ENCODE measurements around the gene PTPRK. TPM values are rescaled to one million over a fixed set of nuclear protein-coding genes. Genes with fewer than 3 reads are reported as not detected.

The PTPRK gene
- total RNA-seq, 1 experiment from 2014 or later = 265 TPM

DNA sequence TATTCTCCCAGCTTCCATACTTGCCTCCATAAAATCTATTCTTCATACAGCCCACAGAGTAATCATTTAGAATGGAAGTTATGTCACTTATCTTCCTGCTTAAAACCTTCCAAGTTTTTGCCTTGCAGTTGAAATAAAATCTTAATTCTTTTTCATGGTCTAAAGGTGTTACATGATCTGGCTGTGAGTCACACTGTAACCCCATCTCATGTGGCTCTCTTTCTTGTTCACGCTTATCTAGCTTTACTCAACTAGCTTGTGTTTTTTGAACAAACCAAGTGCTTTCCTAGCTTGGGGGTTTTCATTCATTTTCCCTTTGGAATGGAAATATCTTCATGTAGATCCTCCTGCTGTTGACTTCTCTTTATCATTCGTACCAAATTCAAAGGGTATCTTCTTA, 596.0 kb downstream of the PTPRK start:
- H3K4me3 Mint-ChIP-seq (ENCODE audit: low read depth, unreplicated experiment) = no peak overlapping the region
- H3K4me1 Mint-ChIP-seq (ENCODE audit: low read depth, unreplicated experiment) = peaks cover 12% of the 10 kb centered on the region
- no peaks in the 10 kb centered on the region for H3K27me3 Mint-ChIP-seq (ENCODE audit: unreplicated experiment)
- no TSS peak for BruUV-seq (replicated peaks)
- H3K9me3 Mint-ChIP-seq (ENCODE audit: low read depth, unreplicated experiment) = peaks cover 8% of the 10 kb centered on the region
- H3K36me3 Mint-ChIP-seq (ENCODE audit: insufficient read depth, unreplicated experiment) = no peaks in the 10 kb centered on the region
- intact Hi-C loops (cut with micrococcal nuclease; ENCODE audit: unreplicated experiment) = no loop called here
- no peak overlapping the region for H3K27ac Mint-ChIP-seq (ENCODE audit: unreplicated experiment)
- no peak for TF ChIP-seq CTCF (IDR thresholded peaks at IDR 0.05; ENCODE audit: unreplicated experiment)
- CTCF ChIA-PET = no interaction called here
- DNase-seq = no peak

- TF ChIP-seq CTCF (IDR thresholded peaks at IDR 0.05; ENCODE audit: unreplicated experiment) = no peak
- no peak overlapping the region for H3K4me3 Mint-ChIP-seq (ENCODE audit: low read depth, unreplicated experiment)
- no peaks in the 10 kb centered on the region for H3K27me3 Mint-ChIP-seq (ENCODE audit: unreplicated experiment)
- no peak for DNase-seq
- H3K4me1 Mint-ChIP-seq (ENCODE audit: low read depth, unreplicated experiment) = peaks cover 12% of the 10 kb centered on the region
- intact Hi-C loops (cut with micrococcal nuclease; ENCODE audit: unreplicated experiment) = no loop called here
- CTCF ChIA-PET = no interaction called here
- H3K36me3 Mint-ChIP-seq (ENCODE audit: insufficient read depth, unreplicated experiment) = no peaks in the 10 kb centered on the region
- no TSS peak for BruUV-seq (replicated peaks)
- no peak overlapping the region for H3K27ac Mint-ChIP-seq (ENCODE audit: unreplicated experiment)
- H3K9me3 Mint-ChIP-seq (ENCODE audit: low read depth, unreplicated experiment) = peaks cover 7% of the 10 kb centered on the region
Observed at GRCh38 chr6:127924031-127924430, 596.4 kb downstream of the PTPRK start.

- Mint-ChIP-seq H3K27ac (ENCODE audit: unreplicated experiment) (no peak overlapping the region), H3K36me3 (ENCODE audit: insufficient read depth, unreplicated experiment) (no peaks in the 10 kb centered on the region), H3K4me3 (ENCODE audit: low read depth, unreplicated experiment) (no peak overlapping the region), H3K27me3 (ENCODE audit: unreplicated experiment) (no peaks in the 10 kb centered on the region), H3K9me3 (ENCODE audit: low read depth, unreplicated experiment) (peaks cover 2% of the 10 kb centered on the region), H3K4me1 (ENCODE audit: low read depth, unreplicated experiment) (peaks cover 12% of the 10 kb centered on the region)
- no TSS peak for BruUV-seq (replicated peaks)
- intact Hi-C loops (cut with micrococcal nuclease; ENCODE audit: unreplicated experiment) = no loop called here
- DNase-seq = no peak
- CTCF ChIA-PET = no interaction called here
- TF ChIP-seq CTCF (IDR thresholded peaks at IDR 0.05; ENCODE audit: unreplicated experiment) = no peak
Observed at GRCh38 chr6:127923135-127923534, 597.3 kb downstream of the PTPRK start.

DNA sequence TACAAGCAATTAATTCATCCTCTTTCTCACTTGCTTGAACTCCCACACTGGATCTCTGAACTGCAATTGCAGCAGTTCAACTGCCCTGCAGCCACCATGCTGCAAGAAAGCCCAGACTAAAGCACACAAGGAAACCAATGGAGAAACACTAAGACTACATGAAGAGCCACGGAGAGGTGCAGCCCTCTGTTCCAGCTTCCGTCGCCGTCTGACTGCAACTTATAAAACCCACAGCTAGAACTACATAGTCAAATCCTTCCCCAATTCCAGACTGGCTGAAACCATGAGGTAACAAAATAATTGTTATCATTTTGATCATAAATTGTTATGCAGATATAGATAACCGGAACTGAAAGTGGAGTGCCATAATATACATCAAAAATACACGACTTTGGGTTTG, 598.4 kb downstream of the PTPRK start:
- intact Hi-C loops (cut with micrococcal nuclease; ENCODE audit: unreplicated experiment) = no loop called here
- no TSS peak for BruUV-seq (replicated peaks)
- H3K9me3 Mint-ChIP-seq (ENCODE audit: low read depth, unreplicated experiment) = peaks cover 2% of the 10 kb centered on the region
- H3K27me3 Mint-ChIP-seq (ENCODE audit: unreplicated experiment) = no peaks in the 10 kb centered on the region
- no peak overlapping the region for H3K27ac Mint-ChIP-seq (ENCODE audit: unreplicated experiment)
- no peak overlapping the region for H3K4me3 Mint-ChIP-seq (ENCODE audit: low read depth, unreplicated experiment)
- H3K36me3 Mint-ChIP-seq (ENCODE audit: insufficient read depth, unreplicated experiment) = no peaks in the 10 kb centered on the region
- CTCF ChIA-PET = no interaction called here
- H3K4me1 Mint-ChIP-seq (ENCODE audit: low read depth, unreplicated experiment) = peaks cover 12% of the 10 kb centered on the region
- DNase-seq = no peak
- TF ChIP-seq CTCF (IDR thresholded peaks at IDR 0.05; ENCODE audit: unreplicated experiment) = no peak

DNA sequence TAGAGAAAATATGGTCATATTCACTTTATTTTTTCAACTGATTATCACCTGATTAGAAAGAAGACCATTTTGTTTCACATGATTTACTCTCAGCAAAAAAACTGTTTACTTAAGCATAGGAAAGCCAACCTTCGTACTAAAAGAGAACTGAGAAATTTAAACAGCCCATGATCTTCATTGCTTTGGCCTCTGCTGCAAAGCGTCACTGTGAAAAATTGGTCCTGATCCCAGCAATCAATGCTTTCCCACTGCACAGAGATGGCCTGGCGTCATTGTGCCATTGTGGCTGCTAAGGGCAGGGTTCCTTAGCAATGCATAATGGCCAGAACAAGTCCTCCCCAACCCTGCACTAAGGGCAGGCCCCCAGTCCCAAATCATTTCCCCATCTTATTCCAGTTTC, 599.6 kb downstream of the PTPRK start:
- CTCF ChIA-PET = no interaction called here
- Mint-ChIP-seq H3K4me3 (ENCODE audit: low read depth, unreplicated experiment) (no peak overlapping the region), H3K27ac (ENCODE audit: unreplicated experiment) (no peak overlapping the region)

More for the DNA sequence above, 599.6 kb downstream of the PTPRK start:
- Mint-ChIP-seq H3K36me3 (ENCODE audit: insufficient read depth, unreplicated experiment) (no peaks in the 10 kb centered on the region), H3K27me3 (ENCODE audit: unreplicated experiment) (no peaks in the 10 kb centered on the region), H3K4me1 (ENCODE audit: low read depth, unreplicated experiment) (peaks cover 12% of the 10 kb centered on the region), H3K9me3 (ENCODE audit: low read depth, unreplicated experiment) (peaks cover 2% of the 10 kb centered on the region)
- no TSS peak for BruUV-seq (replicated peaks)
- TF ChIP-seq CTCF (IDR thresholded peaks at IDR 0.05; ENCODE audit: unreplicated experiment) = no peak
- no peak for DNase-seq
- intact Hi-C loops (cut with micrococcal nuclease; ENCODE audit: unreplicated experiment) = no loop called here
